Measurements from ENCODE around the gene LIX1L.

The LIX1L gene

DNA sequence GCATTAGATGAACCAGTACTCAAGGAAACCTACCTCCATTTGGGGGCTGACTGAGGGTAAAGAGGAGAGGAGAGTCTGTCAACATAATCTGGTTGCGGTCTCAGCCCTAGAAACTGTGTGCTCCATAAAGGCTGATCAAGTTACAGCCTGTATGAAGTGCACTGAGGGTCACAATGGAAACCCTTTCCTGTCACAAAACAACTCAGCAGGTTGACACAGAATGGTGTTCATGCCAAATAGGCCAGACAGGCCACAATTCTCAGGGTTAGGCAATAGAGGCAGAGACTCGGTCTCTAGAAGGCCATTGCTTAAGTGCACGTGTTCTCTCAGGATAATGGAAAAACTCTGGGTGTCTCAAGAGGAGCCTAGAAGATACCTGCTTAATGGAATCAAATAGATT lies 68.1 kb downstream of the LIX1L start:
- TF ChIP-seq, protein P1, sequence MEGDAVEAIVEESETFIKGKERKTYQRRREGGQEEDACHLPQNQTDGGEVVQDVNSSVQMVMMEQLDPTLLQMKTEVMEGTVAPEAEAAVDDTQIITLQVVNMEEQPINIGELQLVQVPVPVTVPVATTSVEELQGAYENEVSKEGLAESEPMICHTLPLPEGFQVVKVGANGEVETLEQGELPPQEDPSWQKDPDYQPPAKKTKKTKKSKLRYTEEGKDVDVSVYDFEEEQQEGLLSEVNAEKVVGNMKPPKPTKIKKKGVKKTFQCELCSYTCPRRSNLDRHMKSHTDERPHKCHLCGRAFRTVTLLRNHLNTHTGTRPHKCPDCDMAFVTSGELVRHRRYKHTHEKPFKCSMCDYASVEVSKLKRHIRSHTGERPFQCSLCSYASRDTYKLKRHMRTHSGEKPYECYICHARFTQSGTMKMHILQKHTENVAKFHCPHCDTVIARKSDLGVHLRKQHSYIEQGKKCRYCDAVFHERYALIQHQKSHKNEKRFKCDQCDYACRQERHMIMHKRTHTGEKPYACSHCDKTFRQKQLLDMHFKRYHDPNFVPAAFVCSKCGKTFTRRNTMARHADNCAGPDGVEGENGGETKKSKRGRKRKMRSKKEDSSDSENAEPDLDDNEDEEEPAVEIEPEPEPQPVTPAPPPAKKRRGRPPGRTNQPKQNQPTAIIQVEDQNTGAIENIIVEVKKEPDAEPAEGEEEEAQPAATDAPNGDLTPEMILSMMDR (IDR thresholded peaks at IDR 0.05), result no peak
- TF ChIP-seq ZFX (IDR thresholded peaks at IDR 0.05; ENCODE audit: borderline replicate concordance), result no peak
- H3K27ac ChIP-seq, result no peak overlapping the region

DNA sequence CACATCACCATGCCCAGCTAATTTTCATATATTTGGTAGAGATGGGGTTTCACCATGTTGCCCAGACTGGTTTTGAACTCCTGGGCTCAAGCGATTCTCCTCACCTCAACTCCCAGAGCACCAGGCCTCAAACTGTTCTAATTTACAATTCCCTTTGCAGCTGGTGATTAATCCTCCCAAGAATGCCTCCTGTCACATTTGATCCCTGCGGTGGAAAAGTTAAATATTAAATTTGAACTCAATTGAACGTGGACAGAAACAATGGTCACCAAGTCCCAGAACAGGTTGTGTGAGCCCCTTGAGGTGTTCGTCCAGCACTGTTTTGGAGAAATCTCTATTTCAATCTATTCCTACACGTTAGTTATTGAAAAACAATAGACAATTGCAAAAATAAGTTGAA lies 70.2 kb downstream of the LIX1L start:
- TF ChIP-seq, protein P1 (IDR thresholded peaks at IDR 0.05), result no peak
- no peak for TF ChIP-seq ZFX (IDR thresholded peaks at IDR 0.05; ENCODE audit: borderline replicate concordance)
- no peak overlapping the region for H3K27ac ChIP-seq

DNA sequence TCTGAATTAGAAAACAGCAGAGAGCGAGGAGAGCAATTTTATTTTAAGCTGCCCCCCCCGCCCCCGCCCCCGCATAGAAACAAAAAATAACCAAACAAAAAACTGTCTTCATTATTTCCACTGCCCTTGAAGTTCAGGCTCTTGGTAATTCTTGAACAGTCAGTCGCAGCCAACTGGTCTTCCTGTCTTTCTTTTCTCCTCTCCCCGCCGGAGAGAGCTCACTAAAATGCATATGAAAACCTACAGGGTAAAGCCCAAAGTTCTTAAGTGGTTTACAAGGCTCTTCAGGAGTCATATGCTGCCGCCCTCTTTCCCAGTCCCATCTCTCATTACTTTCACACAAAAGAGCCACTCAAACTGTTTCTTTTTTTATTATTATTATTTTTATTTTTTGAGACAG lies 71.0 kb downstream of the LIX1L start:
- no peak overlapping the region for H3K27ac ChIP-seq
- TF ChIP-seq, protein P1 (IDR thresholded peaks at IDR 0.05), result no peak
- no peak for TF ChIP-seq ZFX (IDR thresholded peaks at IDR 0.05; ENCODE audit: borderline replicate concordance)

DNA sequence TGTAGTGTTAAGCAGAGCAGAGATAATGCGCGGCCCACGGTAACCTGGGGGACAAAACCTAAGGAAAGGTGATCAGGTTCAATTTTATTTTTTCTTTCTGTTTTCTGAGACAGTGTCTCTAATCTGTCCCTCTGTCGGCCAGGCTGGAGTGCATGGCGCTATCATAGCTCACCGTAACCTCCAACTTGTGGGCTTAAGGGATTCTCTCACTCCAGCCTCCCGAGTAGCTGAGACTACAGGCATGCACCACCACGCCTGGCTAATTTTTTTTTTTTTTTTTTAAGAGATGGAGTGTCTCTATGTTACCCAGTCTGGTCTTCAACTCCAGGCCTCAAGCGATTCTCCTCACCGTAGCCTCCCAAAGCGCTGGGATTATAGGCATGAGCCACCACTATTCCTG lies 71.4 kb downstream of the LIX1L start:
- H3K27ac ChIP-seq, result no peak overlapping the region

DNA sequence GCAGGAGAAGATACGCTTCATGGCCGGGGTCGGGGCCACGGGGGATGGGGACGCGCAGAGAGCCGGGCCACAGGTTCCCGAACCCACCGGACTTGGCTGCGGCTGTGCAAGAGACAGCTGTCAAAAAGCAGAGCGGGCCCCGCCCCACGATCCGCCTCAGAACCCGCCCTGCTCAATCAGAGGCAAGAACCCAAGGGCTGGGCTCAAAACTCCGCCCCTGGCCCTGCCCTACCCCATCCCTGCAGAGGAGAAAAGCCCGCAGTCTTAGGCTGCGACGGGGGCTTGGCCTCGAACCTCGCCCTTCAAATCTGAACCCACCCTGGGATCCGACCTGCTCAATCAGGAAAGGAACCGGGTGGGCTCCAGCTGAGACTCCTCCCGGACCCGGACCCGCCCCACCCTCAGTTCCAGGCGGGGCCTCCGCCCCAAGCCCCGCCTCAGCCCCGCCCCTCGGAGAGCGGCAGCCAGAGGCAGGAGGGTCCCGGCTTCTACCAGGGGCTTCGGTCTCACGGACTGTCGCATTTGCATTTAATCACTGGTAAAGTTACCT lies 72.0 kb downstream of the LIX1L start, which contains the start of gene ANKRD35:
Gene ANKRD35, minus strand, starts transcription at position 129 of the 550 bp plus-strand sequence. Its CDS starts 108 bp downstream, at position 21.
- TF ChIP-seq ZFX (IDR thresholded peaks at IDR 0.05; ENCODE audit: borderline replicate concordance), result no peak
- TF ChIP-seq, protein P1 (IDR thresholded peaks at IDR 0.05), result no peak

More for the DNA sequence above, 71.4 kb downstream of the LIX1L start:
- TF ChIP-seq, protein P1 (IDR thresholded peaks at IDR 0.05), result no peak
- TF ChIP-seq ZFX (IDR thresholded peaks at IDR 0.05; ENCODE audit: borderline replicate concordance), result no peak

DNA sequence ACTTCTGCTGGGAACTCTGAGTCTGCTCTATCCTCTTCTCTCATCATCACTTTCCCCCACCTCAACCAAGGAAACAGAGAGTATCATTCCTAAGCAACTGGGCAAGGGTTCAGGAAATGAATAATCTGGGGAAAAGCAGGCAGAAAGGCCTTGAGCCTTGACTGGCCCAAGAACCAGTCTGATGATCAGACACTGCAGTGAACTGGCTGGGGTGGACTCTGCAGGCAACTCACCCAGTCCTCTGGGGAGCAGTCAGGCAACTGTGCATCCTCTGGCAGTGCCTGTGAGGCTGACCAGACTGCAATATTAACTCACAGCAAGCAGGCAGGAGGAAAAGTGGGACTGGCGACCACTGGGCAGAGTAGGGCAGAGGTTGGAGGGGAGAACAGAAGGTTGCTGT lies 73.1 kb downstream of the LIX1L start:
- TF ChIP-seq ZFX (IDR thresholded peaks at IDR 0.05; ENCODE audit: borderline replicate concordance), result no peak
- TF ChIP-seq, protein P1 (IDR thresholded peaks at IDR 0.05), result no peak
- no peak overlapping the region for H3K27ac ChIP-seq

More for the DNA sequence above, 72.0 kb downstream of the LIX1L start, which contains the start of gene ANKRD35:
- H3K27ac ChIP-seq, result no peak within 1 kb of the TSS

Data from 22Rv1 (cell line).